Activated CD4-positive, alpha-beta T cell treated with anti-CD3 and anti-CD28 coated beads, Interleukin-2, amount 10 ng/mL, durations not matched to agents 7 days and 5 days (primary cell): ENCODE data around the gene RPL18. TPM values are rescaled to one million over a fixed set of nuclear protein-coding genes. Genes with fewer than 3 reads are reported as not detected.

Experiments used
- CTCF ChIA-PET: fragments of 350-600 bp; sonication (Branson Sonifier 250); formaldehyde crosslinking; loops from one replicate; lab custom pipeline; 2021; ENCODE audit warnings: antibody characterized with exemption; lab: Charles Lee
- POLR2A ChIA-PET: fragments of 350-600 bp; sonication (Branson Sonifier 250); formaldehyde crosslinking; loops from one replicate; lab custom pipeline; 2021; ENCODE audit warnings: antibody characterized with exemption; lab: Charles Lee
- DNase-seq: peaks from one replicate; pipeline ENCODE4 v3.0.0-alpha.2; 2020
- H3K27ac Mint-ChIP-seq: one replicate; pipeline ENCODE4 v1.8.0; 2021; ENCODE audit warnings: mild to moderate bottlenecking, moderate library complexity, mixed read lengths
- H3K27me3 Mint-ChIP-seq: one replicate; pipeline ENCODE4 v1.8.0; 2021; ENCODE audit warnings: mixed read lengths
- H3K36me3 Mint-ChIP-seq: one replicate; pipeline ENCODE4 v1.8.0; 2021; ENCODE audit warnings: low read depth, mixed read lengths
- H3K4me1 Mint-ChIP-seq: one replicate; pipeline ENCODE4 v1.8.0; 2021; ENCODE audit warnings: mixed read lengths
- H3K4me3 Mint-ChIP-seq: one replicate; pipeline ENCODE4 v1.8.0; 2021; ENCODE audit warnings: mild to moderate bottlenecking, moderate library complexity, mixed read lengths
- H3K9me3 Mint-ChIP-seq: one replicate; pipeline ENCODE4 v1.8.0; 2021; ENCODE audit warnings: mixed read lengths
- total RNA-seq, 2 experiments: library from RNA; stranded (reverse); gene quantifications; one replicate each; pipeline ENCODE4 v1.2.3, GENCODE V29; 2021

RPL18 gene
- total RNA-seq, 2 experiments from 2014 or later: 1,477 to 1,601 TPM

GRCh38 chr19:48654299-48655059, 35.5 kb upstream of the RPL18 start:
- no peak for DNase-seq
- peak overlapping the region; percentile 27 for H3K27ac Mint-ChIP-seq
- H3K9me3 Mint-ChIP-seq: no peaks in the 10 kb centered on the region
- no peaks in the 10 kb centered on the region for H3K36me3 Mint-ChIP-seq
- H3K27me3 Mint-ChIP-seq: peaks cover 6% of the 10 kb centered on the region
- ChIA-PET CTCF (interaction anchor here (1.5 kb wide), 1 partner anchor 8 kb away, joined by 4 read pairs; the partner anchor contains the start of gene CA11), POLR2A (no interaction called here)
- peaks cover 29% of the 10 kb centered on the region for H3K4me1 Mint-ChIP-seq
- no peak overlapping the region for H3K4me3 Mint-ChIP-seq

GRCh38 chr19:48651683-48652048, 32.7 kb upstream of the RPL18 start:
- H3K4me1 Mint-ChIP-seq: peaks cover 45% of the 10 kb centered on the region
- no peaks in the 10 kb centered on the region for H3K36me3 Mint-ChIP-seq
- no peaks in the 10 kb centered on the region for H3K27me3 Mint-ChIP-seq
- no peak for DNase-seq
- POLR2A ChIA-PET: no interaction called here
- no peak overlapping the region for H3K4me3 Mint-ChIP-seq
- H3K9me3 Mint-ChIP-seq: no peaks in the 10 kb centered on the region
- H3K27ac Mint-ChIP-seq: peak overlapping the region; percentile 69
- CTCF ChIA-PET: interaction anchor here (1.6 kb wide), 1 partner anchor 13 kb away, joined by 3 read pairs; no protein-coding TSS in a partner anchor

GRCh38 chr19:48650974-48651682, 32.1 kb upstream of the RPL18 start:
- Mint-ChIP-seq H3K27ac (peak overlapping the region; percentile 69), H3K4me3 (no peak overlapping the region), H3K36me3 (no peaks in the 10 kb centered on the region), H3K27me3 (no peaks in the 10 kb centered on the region), H3K4me1 (peaks cover 48% of the 10 kb centered on the region), H3K9me3 (no peaks in the 10 kb centered on the region)
- no peak for DNase-seq
- ChIA-PET POLR2A (no interaction called here), CTCF (interaction anchor here (0.7 to 1.6 kb wide), 2 partner anchors 13 to 371 kb away, joined by 3 read pairs; no protein-coding TSS in a partner anchor)

DNA sequence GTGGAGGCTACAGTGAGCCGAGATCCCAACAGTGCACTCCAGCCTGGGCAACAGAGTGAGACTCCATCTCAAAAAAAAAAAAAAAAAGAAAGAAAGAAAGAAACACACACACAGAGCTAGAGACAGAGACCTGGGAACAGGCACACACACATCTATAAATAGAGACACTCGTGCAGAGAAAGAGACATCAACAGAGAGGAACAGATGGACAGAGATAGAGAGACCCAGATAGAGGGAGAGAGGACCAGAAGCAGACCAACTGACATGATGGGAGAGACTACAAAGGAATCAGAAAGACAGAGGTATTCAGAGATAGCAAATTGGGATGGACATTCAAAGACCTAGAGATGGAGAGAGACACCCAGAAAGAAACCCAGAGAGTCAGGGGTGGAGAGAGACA, 29.2 kb upstream of the RPL18 start:
- ChIA-PET POLR2A (no interaction called here), CTCF (no interaction called here)
- Mint-ChIP-seq H3K4me3 (no peak overlapping the region), H3K27me3 (peaks cover 2% of the 10 kb centered on the region), H3K36me3 (no peaks in the 10 kb centered on the region), H3K4me1 (peaks cover 62% of the 10 kb centered on the region), H3K27ac (peak overlapping the region; percentile 83), H3K9me3 (no peaks in the 10 kb centered on the region)
- no peak for DNase-seq

DNA sequence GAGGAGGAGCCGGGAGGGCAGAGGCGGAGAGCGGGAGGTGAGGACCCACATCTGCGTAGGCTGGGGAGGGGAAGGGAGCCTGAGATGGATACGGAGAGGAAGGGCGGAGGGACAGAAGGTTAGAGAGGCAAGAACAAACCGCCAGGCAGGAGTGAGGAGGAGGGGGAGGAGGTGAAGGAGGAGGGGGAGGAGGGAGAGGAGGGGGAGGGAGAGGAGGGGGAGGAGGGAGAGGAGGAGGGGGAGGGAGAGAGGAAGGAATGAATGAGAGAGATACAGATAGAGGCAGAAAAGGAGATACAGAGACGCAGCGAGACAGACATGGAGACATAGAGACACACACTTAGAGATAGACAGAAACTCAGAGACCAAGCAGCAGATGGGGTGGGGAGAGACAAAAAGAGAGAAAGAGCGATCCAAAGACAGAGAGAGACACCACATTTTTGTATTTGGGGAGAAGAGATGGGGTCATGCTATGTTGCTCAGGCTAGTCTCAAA, 27.8 kb upstream of the RPL18 start:
- ChIA-PET POLR2A (no interaction called here), CTCF (interaction anchor here (1.0 to 2.0 kb wide), 5 partner anchors 9 to 322 kb away, joined by 3 to 7 read pairs (median 4); partner anchors contain the start of genes DBP and EMP3)
- H3K27ac Mint-ChIP-seq: peak overlapping the region; percentile 70
- no peaks in the 10 kb centered on the region for H3K36me3 Mint-ChIP-seq
- no peaks in the 10 kb centered on the region for H3K9me3 Mint-ChIP-seq
- peaks cover 2% of the 10 kb centered on the region for H3K27me3 Mint-ChIP-seq
- DNase-seq: no peak
- H3K4me1 Mint-ChIP-seq: peaks cover 51% of the 10 kb centered on the region
- peak overlapping the region; percentile 76 for H3K4me3 Mint-ChIP-seq

GRCh38 chr19:48646001-48646721, 27.2 kb upstream of the RPL18 start, which contains the start of gene CA11:
CA11 (minus strand) TSS chr19:48646187; CDS start chr19:48645632, 555 bp downstream.
- DNase-seq: peak; percentile 94
- peaks cover 2% of the 10 kb centered on the region for H3K27me3 Mint-ChIP-seq
- H3K4me3 Mint-ChIP-seq: peak within 1 kb of the TSS; percentile 76
- H3K27ac Mint-ChIP-seq: peak within 1 kb of the TSS; percentile 89
- H3K4me1 Mint-ChIP-seq: peaks cover 49% of the 10 kb centered on the region
- no peaks in the 10 kb centered on the region for H3K36me3 Mint-ChIP-seq
- no peaks in the 10 kb centered on the region for H3K9me3 Mint-ChIP-seq
- ChIA-PET CTCF (interaction anchor here (0.7 to 2.2 kb wide), 17 partner anchors 9 to 321 kb away, joined by 3 to 10 read pairs (median 4); partner anchors contain the start of genes DBP, EMP3 and NUCB1), POLR2A (interaction anchor here (0.7 kb wide), 1 partner anchor 12 kb away, joined by 4 read pairs; no protein-coding TSS in a partner anchor)

DNA sequence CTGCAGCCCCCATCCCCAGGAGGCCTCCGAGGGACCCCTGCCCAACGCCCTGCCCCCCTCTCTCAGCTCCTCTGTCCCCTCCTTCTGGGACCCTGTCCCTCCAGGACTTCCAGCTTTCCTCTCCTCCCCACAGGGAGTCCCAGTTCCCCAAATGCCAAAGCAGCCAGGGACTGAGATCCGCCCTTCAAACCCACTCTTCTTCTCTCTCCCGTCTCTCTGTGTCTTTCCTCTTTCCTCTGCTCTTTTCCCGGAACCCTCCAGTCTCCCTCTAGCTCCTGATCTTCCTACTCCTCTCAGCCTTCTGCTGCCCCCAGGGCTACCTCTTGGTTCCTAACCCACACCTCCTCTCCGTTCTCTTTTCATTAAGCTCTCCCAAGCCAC, 26.6 kb upstream of the RPL18 start:
- H3K36me3 Mint-ChIP-seq: no peaks in the 10 kb centered on the region
- peaks cover 2% of the 10 kb centered on the region for H3K27me3 Mint-ChIP-seq
- H3K27ac Mint-ChIP-seq: peak overlapping the region; percentile 89
- H3K4me1 Mint-ChIP-seq: peaks cover 47% of the 10 kb centered on the region
- no peak for DNase-seq
- no peaks in the 10 kb centered on the region for H3K9me3 Mint-ChIP-seq
- POLR2A ChIA-PET: interaction anchor here (0.7 kb wide), 1 partner anchor 11 kb away, joined by 4 read pairs; no protein-coding TSS in a partner anchor
- peak overlapping the region; percentile 76 for H3K4me3 Mint-ChIP-seq
- CTCF ChIA-PET: interaction anchor here (0.5 to 2.2 kb wide), 20 partner anchors 8 to 321 kb away, joined by 3 to 10 read pairs (median 4); partner anchors contain the start of genes DBP, EMP3 and NUCB1

- ChIA-PET CTCF (interaction anchor here (0.5 to 2.2 kb wide), 14 partner anchors 11 to 255 kb away, joined by 3 to 10 read pairs (median 4); partner anchors contain the start of gene NUCB1), POLR2A (interaction anchor here (0.7 kb wide), 1 partner anchor 11 kb away, joined by 4 read pairs; no protein-coding TSS in a partner anchor)
- peak; percentile 81 for DNase-seq
- H3K27me3 Mint-ChIP-seq: peaks cover 2% of the 10 kb centered on the region
- H3K9me3 Mint-ChIP-seq: no peaks in the 10 kb centered on the region
- peak overlapping the region; percentile 89 for H3K27ac Mint-ChIP-seq
- H3K4me1 Mint-ChIP-seq: peaks cover 45% of the 10 kb centered on the region
- no peaks in the 10 kb centered on the region for H3K36me3 Mint-ChIP-seq
- H3K4me3 Mint-ChIP-seq: peak overlapping the region; percentile 76
These were observed 26.1 kb upstream of the RPL18 start for GRCh38 chr19:48644839-48645619.

GRCh38 chr19:48644355-48644754, 25.4 kb upstream of the RPL18 start:
- H3K27me3 Mint-ChIP-seq: peaks cover 2% of the 10 kb centered on the region
- DNase-seq: no peak
- no peak overlapping the region for H3K27ac Mint-ChIP-seq
- H3K4me1 Mint-ChIP-seq: peaks cover 45% of the 10 kb centered on the region
- ChIA-PET CTCF (interaction anchor here (0.6 to 2.2 kb wide), 3 partner anchors 11 to 198 kb away, joined by 3 to 10 read pairs (median 3); no protein-coding TSS in a partner anchor), POLR2A (no interaction called here)
- no peaks in the 10 kb centered on the region for H3K9me3 Mint-ChIP-seq
- H3K4me3 Mint-ChIP-seq: no peak overlapping the region
- H3K36me3 Mint-ChIP-seq: no peaks in the 10 kb centered on the region

DNA sequence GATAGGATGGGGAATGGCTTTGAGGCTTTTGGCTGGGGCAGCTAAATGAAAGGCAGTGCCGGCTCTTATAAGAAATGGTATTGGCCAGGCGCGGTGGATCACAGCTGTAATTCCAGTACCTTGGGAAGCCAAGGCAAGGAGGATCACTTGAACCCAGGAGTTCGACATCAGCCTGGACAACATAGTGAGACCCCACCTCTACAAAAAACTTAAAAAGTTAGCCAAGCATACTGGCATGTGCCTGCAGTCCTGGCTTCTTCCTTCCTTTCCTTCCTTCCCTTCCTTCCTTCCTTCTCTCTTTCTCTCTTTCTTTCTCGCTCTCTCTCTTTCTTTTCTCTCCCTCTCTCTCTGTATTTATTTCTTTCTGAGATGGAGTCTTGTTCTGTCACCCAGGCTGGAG, 23.9 kb upstream of the RPL18 start:
- CTCF ChIA-PET: no interaction called here
- Mint-ChIP-seq H3K4me1 (peaks cover 48% of the 10 kb centered on the region), H3K9me3 (peaks cover 3% of the 10 kb centered on the region), H3K27me3 (peaks cover 2% of the 10 kb centered on the region), H3K27ac (no peak overlapping the region), H3K36me3 (peaks cover 6% of the 10 kb centered on the region), H3K4me3 (no peak overlapping the region)
- no peak for DNase-seq
- POLR2A ChIA-PET: no interaction called here

DNA sequence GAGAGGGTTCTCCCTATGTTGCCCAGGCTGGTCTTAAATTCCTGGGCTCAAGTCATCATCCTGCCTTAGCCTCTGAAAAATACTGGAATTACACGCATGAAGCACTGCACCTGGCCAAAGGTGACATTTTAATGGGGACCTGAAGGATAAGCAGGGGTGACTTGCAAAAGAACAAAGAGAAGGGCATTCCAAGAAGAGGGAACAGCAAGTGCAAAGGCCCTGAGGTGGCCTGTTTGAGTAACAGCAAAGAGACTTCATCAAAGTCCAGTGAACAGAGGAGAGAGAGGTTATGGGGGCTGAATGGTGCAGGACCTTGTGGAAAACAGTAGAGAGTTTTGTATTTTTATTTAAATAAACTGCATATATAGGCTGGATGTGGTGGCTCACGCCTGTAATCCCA, 22.9 kb upstream of the RPL18 start:
- Mint-ChIP-seq H3K36me3 (peaks cover 6% of the 10 kb centered on the region), H3K27ac (no peak overlapping the region), H3K4me3 (no peak overlapping the region), H3K9me3 (peaks cover 3% of the 10 kb centered on the region), H3K27me3 (peaks cover 2% of the 10 kb centered on the region), H3K4me1 (peaks cover 42% of the 10 kb centered on the region)
- ChIA-PET CTCF (interaction anchor here (0.6 to 0.8 kb wide), 2 partner anchors 11 to 36 kb away, joined by 3 to 5 read pairs; no protein-coding TSS in a partner anchor), POLR2A (no interaction called here)
- no peak for DNase-seq
